Esophagus squamous epithelium (tissue), 5 donors: Measurements from ENCODE around the gene ADAMTS2. TPM values are rescaled to one million over a fixed set of nuclear protein-coding genes. Genes with fewer than 3 reads are reported as not detected.

Experiments
- DNase-seq: peaks from one replicate; lab custom pipeline; 2025; lab: John Stamatoyannopoulos, UW
- H3K27ac ChIP-seq, 4 donors: fragments of 200-600 bp; sonication (generic); one replicate each; pipeline ENCODE4 v1.5.1; 2016 to 2019; ENCODE audit warnings: mild to moderate bottlenecking in 1 of 4
- H3K27me3 ChIP-seq, 4 donors: fragments of 200-600 bp; sonication (generic); 1 replicate in 3 of 4; 2 replicates in 1 of 4; pipeline versions ENCODE4 v1.5.1 to v1.6.0; 2017 to 2021; ENCODE audit warnings: antibody characterized with exemption in 1 of 4
- H3K36me3 ChIP-seq, 3 donors: fragments of 200-600 bp; sonication (generic); one replicate each; pipeline ENCODE4 v1.5.1; 2016 to 2019
- H3K4me1 ChIP-seq, 3 donors: fragments of 200-600 bp; sonication (generic); one replicate each; pipeline ENCODE4 v1.5.1; 2017 to 2019
- H3K4me3 ChIP-seq, 4 donors: fragments of 200-600 bp; sonication (generic); 1 replicate in 3 of 4; 2 replicates in 1 of 4; pipeline ENCODE4 v1.5.1; 2016 to 2019; ENCODE audit warnings: mild to moderate bottlenecking in 2 of 4, moderate library complexity in 1 of 4
- H3K9me3 ChIP-seq, 3 donors: fragments of 200-600 bp; sonication (generic); one replicate each; pipeline ENCODE4 v1.5.1; 2016 to 2019
- POLR2A ChIP-seq, 4 donors: fragments of 450-650 bp; IDR thresholded peaks; one replicate each; pipeline ENCODE4 v1.6.1; 2017; ENCODE audit warnings: antibody characterized with exemption in 4 of 4, mild to moderate bottlenecking in 4 of 4, moderate library complexity in 3 of 4
- WGBS, 2 donors: methylation state at CpG; one replicate each; pipeline ENCODE4 v1.1.5; 2018; 5-methylcytosine and 5-hydroxymethylcytosine counted together
- intact Hi-C: fragments of 100-400 bp; cut with DNase I; formaldehyde crosslinking; loops from one replicate; pipeline ENCODE4 v1.15.0; 2022
- total RNA-seq, 4 donors: library from RNA; depleted of rRNA; stranded (reverse); fragments of >200 nt; gene quantifications; one replicate each; pipeline ENCODE4 v1.1.0, GENCODE V29; 2016
- TF ChIP-seq, protein P1 (sequence below), 6 experiments: fragments of 450-650 bp in 4 of 6; fragments of 200-600 bp in 2 of 6; sonication (generic) in 2 of 6; IDR thresholded peaks; one replicate each; pipeline ENCODE4 v1.5.1; 2016 to 2019; ENCODE audit warnings: antibody characterized with exemption in 6 of 6, mild to moderate bottlenecking in 4 of 6, moderate library complexity in 4 of 6
- donor health status: DM: yes; HTN: yes; CAD: no.

Gene ADAMTS2
- total RNA-seq, 4 donors from 2014 or later, result 1.3 to 10.3 (median 5.2) TPM

DNA sequence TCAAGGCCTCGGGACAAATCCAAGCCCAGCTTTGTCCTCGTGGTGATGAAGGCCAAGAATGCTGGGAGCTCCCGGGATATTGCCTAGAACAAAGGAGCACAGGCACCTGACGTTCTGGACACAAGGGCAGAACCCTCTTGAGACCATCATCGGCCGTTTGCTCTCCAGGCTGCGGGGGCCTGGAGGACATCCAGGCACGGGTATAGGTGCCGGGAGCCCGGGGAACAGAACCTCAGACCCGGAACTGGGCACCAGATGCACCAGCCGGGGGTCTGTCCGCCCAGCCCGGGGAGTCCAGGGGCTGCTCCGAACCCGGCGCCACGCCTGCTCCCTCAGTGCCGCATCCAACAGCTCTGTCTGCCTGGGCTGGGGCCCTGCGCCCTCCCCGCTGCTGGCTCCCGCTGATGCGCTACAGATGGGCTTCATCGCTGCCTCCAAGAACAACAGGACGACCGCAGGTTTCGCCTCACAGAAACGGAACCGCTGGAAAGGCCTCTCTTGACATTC lies 88.0 kb downstream of the ADAMTS2 start:
- no peak for DNase-seq
- H3K4me1 ChIP-seq, result no peaks in the 10 kb centered on the region
- no peaks in the 10 kb centered on the region for H3K9me3 ChIP-seq
- intact Hi-C loops, result no loop called here
- TF ChIP-seq, protein P1, sequence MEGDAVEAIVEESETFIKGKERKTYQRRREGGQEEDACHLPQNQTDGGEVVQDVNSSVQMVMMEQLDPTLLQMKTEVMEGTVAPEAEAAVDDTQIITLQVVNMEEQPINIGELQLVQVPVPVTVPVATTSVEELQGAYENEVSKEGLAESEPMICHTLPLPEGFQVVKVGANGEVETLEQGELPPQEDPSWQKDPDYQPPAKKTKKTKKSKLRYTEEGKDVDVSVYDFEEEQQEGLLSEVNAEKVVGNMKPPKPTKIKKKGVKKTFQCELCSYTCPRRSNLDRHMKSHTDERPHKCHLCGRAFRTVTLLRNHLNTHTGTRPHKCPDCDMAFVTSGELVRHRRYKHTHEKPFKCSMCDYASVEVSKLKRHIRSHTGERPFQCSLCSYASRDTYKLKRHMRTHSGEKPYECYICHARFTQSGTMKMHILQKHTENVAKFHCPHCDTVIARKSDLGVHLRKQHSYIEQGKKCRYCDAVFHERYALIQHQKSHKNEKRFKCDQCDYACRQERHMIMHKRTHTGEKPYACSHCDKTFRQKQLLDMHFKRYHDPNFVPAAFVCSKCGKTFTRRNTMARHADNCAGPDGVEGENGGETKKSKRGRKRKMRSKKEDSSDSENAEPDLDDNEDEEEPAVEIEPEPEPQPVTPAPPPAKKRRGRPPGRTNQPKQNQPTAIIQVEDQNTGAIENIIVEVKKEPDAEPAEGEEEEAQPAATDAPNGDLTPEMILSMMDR (IDR thresholded peaks at IDR 0.05), result no peak
- TF ChIP-seq POLR2A (IDR thresholded peaks at IDR 0.05), result no peak
- no peak overlapping the region for H3K27ac ChIP-seq
- H3K27me3 ChIP-seq, result no peaks in the 10 kb centered on the region
- 80 to 82% methylated on average over 2 to 4 of the region's 29 CpGs for WGBS, 2 donors
- no peak overlapping the region for H3K4me3 ChIP-seq
- H3K36me3 ChIP-seq, result no peaks in the 10 kb centered on the region

DNA sequence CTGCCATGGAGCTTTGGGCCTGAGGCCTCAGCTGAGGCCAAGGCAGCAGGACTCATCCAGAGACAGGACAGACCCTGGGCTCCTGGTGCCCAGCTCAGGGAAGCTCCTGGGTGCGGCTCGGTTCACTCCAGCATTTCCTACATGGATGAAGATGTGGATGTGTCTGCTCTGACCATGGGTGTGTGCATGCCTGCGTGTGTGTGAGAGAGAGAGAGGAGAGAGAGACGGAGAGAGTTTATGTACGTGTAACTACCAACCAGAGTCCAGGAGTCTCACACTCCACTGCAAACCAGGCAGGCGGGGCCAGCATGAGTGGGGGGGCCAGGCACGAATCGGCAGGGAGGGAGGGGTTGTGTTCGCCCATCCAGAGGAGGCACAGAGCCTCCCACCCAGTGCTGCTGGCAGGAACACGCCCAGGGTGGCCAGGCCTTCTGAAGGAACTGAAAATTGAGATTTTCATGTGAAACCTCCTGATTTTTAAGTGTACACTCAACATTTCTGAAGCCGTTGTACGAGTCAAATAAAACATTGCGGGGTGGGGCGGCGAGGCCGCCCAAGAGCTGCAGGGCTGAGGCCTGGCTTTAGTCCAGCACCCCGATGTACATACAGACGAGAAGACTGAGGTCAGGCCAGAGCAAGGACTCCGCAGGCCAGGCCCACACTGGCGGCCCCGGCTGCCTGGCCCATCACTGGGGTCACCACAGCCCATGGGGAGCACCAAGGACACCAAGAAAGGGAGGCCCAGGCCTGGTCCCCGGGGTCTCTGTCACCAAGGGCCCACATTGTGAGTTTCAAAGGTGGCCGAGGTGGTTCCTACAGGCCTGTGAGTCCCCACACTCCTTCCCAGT lies 88.7 kb downstream of the ADAMTS2 start:
- Histone ChIP-seq H3K4me1 (no peaks in the 10 kb centered on the region), H3K36me3 (no peaks in the 10 kb centered on the region), H3K27me3 (no peaks in the 10 kb centered on the region), H3K4me3 (no peak overlapping the region), H3K27ac (no peak overlapping the region), H3K9me3 (no peaks in the 10 kb centered on the region)
- 20 to 80% methylated on average over 1 to 20 of the region's 23 CpGs for WGBS, 2 donors
- no peak for TF ChIP-seq POLR2A (IDR thresholded peaks at IDR 0.05)
- TF ChIP-seq, protein P1 (IDR thresholded peaks at IDR 0.05), result no peak
- intact Hi-C loops, result no loop called here
- no peak for DNase-seq

DNA sequence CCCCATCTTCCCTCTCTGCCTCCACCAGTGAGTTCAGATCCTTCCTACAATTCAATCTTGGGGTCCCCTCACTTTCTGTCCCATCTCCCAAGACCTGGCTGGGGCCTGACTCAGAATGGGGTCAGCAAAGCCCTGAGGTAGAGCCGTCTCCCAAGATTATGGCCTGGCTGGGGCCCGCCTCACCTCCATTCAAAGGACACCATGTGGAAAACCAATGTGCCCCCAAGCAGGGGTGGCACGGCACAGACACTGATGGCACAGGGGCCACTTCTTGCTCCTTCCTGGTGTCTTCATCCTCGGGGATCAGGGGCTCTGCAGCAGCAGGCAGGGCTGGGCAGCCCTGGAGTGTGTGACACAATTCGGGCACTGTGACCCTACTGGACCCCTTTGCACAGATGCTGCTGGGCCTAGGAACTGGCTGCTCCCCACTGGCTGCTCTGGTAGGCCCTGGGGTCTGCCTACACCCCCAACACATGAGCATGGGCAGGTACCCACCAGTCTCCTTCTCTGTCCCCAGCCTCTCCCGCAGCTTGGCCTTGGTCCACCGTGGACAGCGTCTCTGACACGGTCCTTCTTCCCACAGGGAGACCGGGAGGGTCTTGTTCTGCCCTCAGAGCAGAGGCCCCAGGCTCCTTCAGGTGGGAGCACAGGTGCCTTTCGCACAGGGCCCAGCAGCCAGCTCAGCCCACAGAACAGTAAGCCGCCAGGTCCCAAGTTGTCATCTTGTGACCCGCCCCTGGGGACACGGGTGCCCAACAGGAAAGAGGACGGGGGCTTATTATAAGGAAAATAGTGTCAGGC lies 89.5 kb downstream of the ADAMTS2 start:
- H3K4me1 ChIP-seq, result no peaks in the 10 kb centered on the region
- WGBS, 2 donors, result 64 to 100% methylated on average over 3 to 4 of the region's 15 CpGs
- no peaks in the 10 kb centered on the region for H3K9me3 ChIP-seq
- no peaks in the 10 kb centered on the region for H3K27me3 ChIP-seq
- intact Hi-C loops, result no loop called here
- no peak overlapping the region for H3K27ac ChIP-seq
- no peak for DNase-seq
- H3K36me3 ChIP-seq, result no peaks in the 10 kb centered on the region
- no peak overlapping the region for H3K4me3 ChIP-seq
- TF ChIP-seq POLR2A (IDR thresholded peaks at IDR 0.05), result no peak
- TF ChIP-seq, protein P1 (IDR thresholded peaks at IDR 0.05), result no peak

DNA sequence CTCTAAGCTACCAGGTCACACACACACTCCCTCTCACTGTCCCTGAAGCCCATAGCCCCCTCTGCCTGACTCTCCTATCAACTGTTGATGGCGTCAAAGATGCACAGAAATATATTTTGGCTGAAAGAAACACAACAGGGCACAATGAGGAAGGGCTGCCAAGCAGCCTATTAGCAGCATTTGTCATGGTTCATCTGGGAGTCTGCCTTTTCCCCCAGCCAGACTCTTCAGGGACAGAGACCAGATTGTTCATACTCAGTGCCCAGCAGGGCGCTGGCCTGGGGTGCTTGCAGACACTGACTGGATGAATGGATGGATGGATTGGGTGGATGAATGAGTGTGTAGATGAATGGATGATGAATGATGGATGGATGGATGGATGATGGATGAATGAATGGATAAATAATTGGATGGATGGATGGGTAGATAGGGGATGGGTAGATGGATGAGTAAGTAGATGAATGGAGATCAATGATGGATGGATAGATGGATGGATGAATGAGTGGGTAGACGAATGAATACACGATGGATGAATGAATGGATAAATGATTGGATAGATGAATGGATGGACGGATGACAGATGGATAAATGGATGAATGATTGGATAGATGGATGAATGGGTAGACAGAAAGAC lies 90.5 kb downstream of the ADAMTS2 start:
- no peak for DNase-seq
- no peaks in the 10 kb centered on the region for H3K36me3 ChIP-seq
- H3K27me3 ChIP-seq, result no peaks in the 10 kb centered on the region
- H3K4me3 ChIP-seq, result no peak overlapping the region
- intact Hi-C loops, result no loop called here
- TF ChIP-seq POLR2A (IDR thresholded peaks at IDR 0.05), result no peak
- TF ChIP-seq, protein P1 (IDR thresholded peaks at IDR 0.05), result no peak
- WGBS, 2 donors, result 90 to 94% methylated on average over 5 of the region's 5 CpGs
- no peaks in the 10 kb centered on the region for H3K4me1 ChIP-seq
- H3K9me3 ChIP-seq, result no peaks in the 10 kb centered on the region
- no peak overlapping the region for H3K27ac ChIP-seq
